Epithelial cell of proximal tubule (primary cell): ENCODE measurements around the gene ITGA11. TPM values are rescaled to one million over a fixed set of nuclear protein-coding genes. Genes with fewer than 3 reads are reported as not detected.

Experiments
- DNase-seq: peaks from one replicate; pipeline ENCODE4 v3.0.0-alpha.2; 2011; ENCODE audit warnings: low read depth
- H3K4me3 ChIP-seq: 2 replicates; pipeline ENCODE4 v1.5.1; 2011; ENCODE audit warnings: low read depth, mild to moderate bottlenecking, low read length
- total RNA-seq: library from RNA; depleted of rRNA; stranded (reverse); fragments of >200 nt; gene quantifications from 2 replicates; pipeline ENCODE4 v1.2.3, GENCODE V29; 2015
- TF ChIP-seq, protein P1 (sequence below): conservative IDR thresholded peaks from 2 replicates; pipeline ENCODE4 v1.5.1; 2012; ENCODE audit warnings: low read depth, mild to moderate bottlenecking, low read length

ITGA11 gene
- total RNA-seq, 1 donor from 2014 or later: 1.6 TPM

DNA sequence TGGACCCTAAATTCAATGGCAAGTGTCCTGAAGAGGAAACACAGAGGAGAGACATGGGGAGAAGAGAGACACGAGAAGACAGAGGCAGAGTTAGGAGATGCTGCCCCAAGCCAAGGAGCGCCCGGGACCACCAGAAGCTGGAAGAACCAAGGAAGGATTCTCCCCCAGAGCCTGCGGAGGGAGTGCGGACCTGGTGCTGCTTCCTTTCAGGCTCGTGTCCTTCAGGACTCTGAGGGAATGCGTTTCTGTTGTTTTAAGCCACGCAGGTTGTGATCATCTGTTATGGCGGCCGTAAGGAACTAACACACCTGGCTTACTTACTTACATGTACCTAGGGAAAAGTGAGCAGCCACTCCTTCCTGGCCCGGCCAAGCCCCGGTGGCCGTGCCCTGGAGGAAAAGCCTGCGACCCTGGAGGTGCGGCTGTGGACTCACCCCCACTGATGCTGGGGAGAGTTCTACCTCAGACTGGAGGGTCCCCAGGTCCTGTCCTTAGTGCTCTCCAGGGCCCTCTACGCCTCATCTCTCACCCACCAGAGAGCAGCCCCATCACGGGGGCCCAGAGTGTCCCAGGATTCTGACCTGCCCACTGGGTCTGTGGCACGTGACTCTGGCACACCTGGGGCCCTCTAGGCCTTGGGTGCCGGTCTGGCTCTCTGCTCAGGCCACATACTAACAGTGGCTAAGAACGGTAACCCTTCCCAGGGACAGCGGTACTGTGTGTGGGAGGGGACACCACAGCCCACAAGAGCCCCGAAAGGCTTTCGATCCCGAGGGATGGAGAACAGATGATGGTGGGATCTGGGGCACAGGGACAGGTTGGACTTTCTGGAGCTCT lies 61.8 kb downstream of the ITGA11 start:
- TF ChIP-seq, protein P1, sequence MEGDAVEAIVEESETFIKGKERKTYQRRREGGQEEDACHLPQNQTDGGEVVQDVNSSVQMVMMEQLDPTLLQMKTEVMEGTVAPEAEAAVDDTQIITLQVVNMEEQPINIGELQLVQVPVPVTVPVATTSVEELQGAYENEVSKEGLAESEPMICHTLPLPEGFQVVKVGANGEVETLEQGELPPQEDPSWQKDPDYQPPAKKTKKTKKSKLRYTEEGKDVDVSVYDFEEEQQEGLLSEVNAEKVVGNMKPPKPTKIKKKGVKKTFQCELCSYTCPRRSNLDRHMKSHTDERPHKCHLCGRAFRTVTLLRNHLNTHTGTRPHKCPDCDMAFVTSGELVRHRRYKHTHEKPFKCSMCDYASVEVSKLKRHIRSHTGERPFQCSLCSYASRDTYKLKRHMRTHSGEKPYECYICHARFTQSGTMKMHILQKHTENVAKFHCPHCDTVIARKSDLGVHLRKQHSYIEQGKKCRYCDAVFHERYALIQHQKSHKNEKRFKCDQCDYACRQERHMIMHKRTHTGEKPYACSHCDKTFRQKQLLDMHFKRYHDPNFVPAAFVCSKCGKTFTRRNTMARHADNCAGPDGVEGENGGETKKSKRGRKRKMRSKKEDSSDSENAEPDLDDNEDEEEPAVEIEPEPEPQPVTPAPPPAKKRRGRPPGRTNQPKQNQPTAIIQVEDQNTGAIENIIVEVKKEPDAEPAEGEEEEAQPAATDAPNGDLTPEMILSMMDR: no peak
- H3K4me3 ChIP-seq: no peak overlapping the region
- DNase-seq: no peak

DNA sequence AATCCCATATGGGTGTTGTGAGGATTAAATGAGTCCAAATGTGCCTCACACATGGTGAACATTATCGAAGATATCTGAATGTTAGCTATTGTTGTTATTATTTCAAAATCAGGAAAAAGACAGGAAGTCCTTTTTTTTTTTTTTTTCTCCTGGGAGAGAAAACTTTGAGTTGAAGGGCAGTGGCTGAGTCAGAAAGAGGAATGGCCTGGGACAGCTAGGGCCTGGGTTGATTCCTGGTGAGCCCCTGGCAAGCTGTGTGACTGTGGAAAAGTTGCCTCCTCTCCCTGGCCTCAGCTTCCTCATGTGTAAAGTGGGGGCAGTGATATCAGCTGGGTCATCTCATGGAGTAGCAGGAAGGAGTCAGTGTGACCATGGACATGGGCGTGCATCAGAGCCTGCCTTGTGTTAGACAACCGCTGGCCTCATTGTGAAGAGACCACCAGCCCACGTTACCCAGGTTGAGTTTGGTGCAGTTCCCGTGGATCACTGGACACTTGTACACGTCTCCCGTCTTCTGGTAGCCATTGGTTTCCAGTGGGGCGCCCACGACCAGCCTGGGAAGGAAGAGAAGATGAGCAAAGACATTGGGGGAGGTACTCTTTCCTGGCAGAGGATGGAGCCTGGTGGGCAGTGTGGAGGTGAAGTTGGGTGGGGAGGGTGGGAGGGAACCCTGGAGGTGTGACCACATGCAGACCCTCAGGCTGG lies 63.1 kb downstream of the ITGA11 start:
- H3K4me3 ChIP-seq: no peak overlapping the region
- no peak for DNase-seq
- TF ChIP-seq, protein P1: no peak

DNA sequence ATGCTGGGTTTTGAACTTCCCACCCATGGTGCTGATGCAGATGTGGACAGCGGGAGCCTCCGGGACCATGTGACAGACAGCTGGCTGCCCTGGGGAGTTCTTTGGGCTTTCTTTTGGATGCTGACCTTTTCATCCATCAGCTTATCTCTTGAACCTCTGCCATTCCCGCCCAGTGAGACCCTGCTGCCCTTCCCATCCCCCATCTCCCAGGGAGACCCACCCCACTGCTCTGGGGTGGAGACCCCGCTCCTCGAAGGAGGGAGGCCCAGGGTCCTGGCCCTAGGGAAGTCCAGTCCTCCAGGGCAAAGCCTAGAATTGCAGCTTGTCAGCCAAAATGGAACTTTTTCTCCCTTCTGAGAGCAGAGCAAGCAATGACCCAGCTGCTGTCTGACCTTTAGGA lies 64.0 kb downstream of the ITGA11 start:
- DNase-seq: no peak
- TF ChIP-seq, protein P1: no peak
- no peak overlapping the region for H3K4me3 ChIP-seq

DNA sequence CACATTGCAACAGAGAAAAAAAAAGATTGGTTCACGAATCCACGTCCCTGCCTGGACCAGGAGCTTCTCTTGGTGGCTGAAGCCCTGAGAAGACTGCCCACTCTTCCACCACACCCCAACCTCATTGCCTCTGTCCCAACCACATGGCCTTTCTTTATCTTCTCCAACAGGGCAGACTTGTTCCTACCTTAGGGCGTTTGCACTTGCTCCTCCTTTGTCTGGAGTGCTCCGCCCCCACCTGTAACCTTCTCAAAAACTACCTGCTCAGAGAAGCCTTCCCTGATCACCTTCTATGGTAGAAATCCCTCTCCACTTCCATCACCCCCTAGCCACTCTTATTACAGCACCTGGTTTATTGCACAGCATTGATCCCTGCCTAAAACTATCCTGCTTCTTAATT lies 64.7 kb downstream of the ITGA11 start:
- DNase-seq: no peak
- TF ChIP-seq, protein P1: no peak
- no peak overlapping the region for H3K4me3 ChIP-seq

DNA sequence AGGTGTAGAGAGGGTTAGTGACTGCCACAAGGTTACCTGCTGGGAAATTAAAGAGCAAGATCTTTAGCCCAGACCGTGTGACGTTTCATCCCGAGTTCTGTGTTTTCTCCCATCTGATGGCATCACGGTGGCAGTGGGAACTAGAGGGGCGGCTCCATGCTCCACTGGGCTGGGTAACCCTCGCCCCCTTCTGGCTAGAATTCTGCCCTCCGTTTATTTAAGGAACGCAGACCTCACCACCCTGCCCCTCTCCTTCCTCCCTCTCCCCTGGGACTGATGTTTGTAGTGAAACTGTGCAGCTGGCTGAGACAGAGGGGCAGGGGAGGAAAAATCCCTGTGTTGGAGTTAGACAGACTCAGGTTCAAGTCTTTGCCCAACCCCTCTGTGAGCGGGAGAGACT lies 65.6 kb downstream of the ITGA11 start:
- DNase-seq: no peak
- H3K4me3 ChIP-seq: no peak overlapping the region
- TF ChIP-seq, protein P1: peak; percentile 19

DNA sequence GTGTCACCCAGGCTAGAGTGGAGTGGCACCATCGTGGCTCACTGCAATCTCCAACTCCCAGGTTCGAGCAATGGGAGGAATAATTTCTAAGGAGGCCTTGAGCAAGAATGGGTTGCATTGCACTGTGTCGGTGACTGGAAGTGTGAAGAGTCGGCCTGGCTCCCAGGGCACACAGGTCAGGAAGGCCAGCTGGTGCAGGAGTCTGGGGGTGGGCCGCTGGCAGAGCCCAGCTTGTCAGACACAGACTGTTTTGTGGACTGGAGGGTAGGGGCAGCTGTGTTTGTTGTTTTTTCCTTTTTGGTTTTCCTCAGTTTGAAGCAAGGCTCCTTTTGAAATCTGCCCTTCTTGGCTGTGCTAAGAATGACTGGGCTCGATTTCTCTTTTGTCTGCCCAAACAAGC lies 66.2 kb downstream of the ITGA11 start:
- DNase-seq: no peak
- TF ChIP-seq, protein P1: no peak
- no peak overlapping the region for H3K4me3 ChIP-seq
